Small intestine (tissue), 7 donors: ENCODE data around the gene CCNT2. TPM values are rescaled to one million over a fixed set of nuclear protein-coding genes. Genes with fewer than 3 reads are reported as not detected.
A peak's percentile ranks its signal among the peaks of the same experiment; 100 is the strongest.

Experiments
- DNase-seq, 2 donors: peaks; one replicate each; pipeline versions ENCODE4 v3.0.0 to v3.0.0-alpha.2; 2013
- FAIRE-seq: peaks from 2 replicates; lab custom pipeline; 2012; peaks lifted over from hg19 to GRCh38; lab: Jason Lieb, UNC
- H3K27ac ChIP-seq, 3 donors: one replicate each; pipeline ENCODE4 v1.5.1; 2013; ENCODE audit warnings: low read length in 2 of 3, mild to moderate bottlenecking in 2 of 3, control low read depth in 1 of 3, inconsistent platforms in 1 of 3, low read depth in 1 of 3, moderate library complexity in 1 of 3
- H3K27me3 ChIP-seq, 3 donors: one replicate each; pipeline ENCODE4 v1.6.1; 2013; ENCODE audit warnings: low read length in 3 of 3, inconsistent platforms in 1 of 3; ENCODE audit not compliant: control insufficient read depth in 3 of 3, insufficient read depth in 3 of 3
- H3K36me3 ChIP-seq, 3 donors: one replicate each; pipeline ENCODE4 v1.6.1; 2013; ENCODE audit warnings: low read length in 3 of 3, inconsistent platforms in 1 of 3, low read depth in 1 of 3, mild to moderate bottlenecking in 1 of 3, moderate library complexity in 1 of 3; ENCODE audit not compliant: control insufficient read depth in 3 of 3, insufficient read depth in 2 of 3
- H3K4me1 ChIP-seq, 3 donors: one replicate each; pipeline ENCODE4 v1.6.1; 2013; ENCODE audit warnings: low read length in 2 of 3, inconsistent platforms in 1 of 3, low read depth in 1 of 3, mild to moderate bottlenecking in 1 of 3, moderate library complexity in 1 of 3; ENCODE audit not compliant: control insufficient read depth in 3 of 3, insufficient read depth in 2 of 3
- H3K4me3 ChIP-seq, 3 donors: one replicate each; pipeline ENCODE4 v1.5.1; 2013; ENCODE audit warnings: low read length in 3 of 3, control low read depth in 1 of 3, inconsistent platforms in 1 of 3, low read depth in 1 of 3, mild to moderate bottlenecking in 1 of 3, moderate library complexity in 1 of 3
- H3K9me3 ChIP-seq, 2 donors: one replicate each; pipeline ENCODE4 v1.6.1; 2013; ENCODE audit warnings: low read depth in 1 of 2, low read length in 1 of 2; ENCODE audit not compliant: control insufficient read depth in 2 of 2, insufficient read depth in 1 of 2
- WGBS, 3 donors: extraction: QIAGEN DNeasy Blood & Tissue Kit; methylation state at CpG; one replicate each; pipeline ENCODE4 v1.1.7; 2013; 5-methylcytosine and 5-hydroxymethylcytosine counted together
- polyA plus RNA-seq, 4 donors: library from polyadenylated mRNA; stranded (reverse) in 3 of 4; unstranded in 1 of 4; fragments of 200-250 nt in 3 of 4; fragments of 120-200 nt in 1 of 4; gene quantifications; one replicate each; pipeline versions ENCODE4 v1.2.1 to v1.2.3, GENCODE V29; 2013
- donor health status: healthy with polysubstance abuse.
- donor health status: control.
- donor health status: control.
- donor health status: Bipolar disorder and iron deficiency.
- donor health status: healthy.

Gene CCNT2
- polyA plus RNA-seq, 4 donors = 5.4 to 41.5 (median 9.3) TPM

GRCh38 chr2:134926231-134926931 is 7.8 kb downstream of the CCNT2 start:
- Histone ChIP-seq H3K4me1 (peaks cover 5 to 10% (median 7%) of the 10 kb centered on the region in 3 donors), H3K36me3 (peaks cover 0 to 18% (median 2%) of the 10 kb centered on the region in 3 donors), H3K9me3 (no peaks in the 10 kb centered on the region), H3K27ac (no peak overlapping the region), H3K4me3 (no peak overlapping the region), H3K27me3 (no peaks in the 10 kb centered on the region)
- DNase-seq (no peak), FAIRE-seq (no peak)
- 63 to 70% (median 70%) methylated on average over 3 of the region's 3 CpGs for WGBS, 3 donors

- WGBS, 3 donors = 87 to 90% (median 88%) methylated on average over 3 of the region's 3 CpGs
- Histone ChIP-seq H3K27me3 (no peaks in the 10 kb centered on the region), H3K36me3 (peaks cover 0 to 23% (median 3%) of the 10 kb centered on the region in 3 donors), H3K4me3 (no peak overlapping the region), H3K9me3 (no peaks in the 10 kb centered on the region), H3K4me1 (peaks cover 5 to 10% (median 7%) of the 10 kb centered on the region in 3 donors), H3K27ac (no peak overlapping the region)
- FAIRE-seq = no peak
- no peak for DNase-seq
Measured at GRCh38 chr2:134927195-134927594, 8.6 kb downstream of the CCNT2 start.

DNA sequence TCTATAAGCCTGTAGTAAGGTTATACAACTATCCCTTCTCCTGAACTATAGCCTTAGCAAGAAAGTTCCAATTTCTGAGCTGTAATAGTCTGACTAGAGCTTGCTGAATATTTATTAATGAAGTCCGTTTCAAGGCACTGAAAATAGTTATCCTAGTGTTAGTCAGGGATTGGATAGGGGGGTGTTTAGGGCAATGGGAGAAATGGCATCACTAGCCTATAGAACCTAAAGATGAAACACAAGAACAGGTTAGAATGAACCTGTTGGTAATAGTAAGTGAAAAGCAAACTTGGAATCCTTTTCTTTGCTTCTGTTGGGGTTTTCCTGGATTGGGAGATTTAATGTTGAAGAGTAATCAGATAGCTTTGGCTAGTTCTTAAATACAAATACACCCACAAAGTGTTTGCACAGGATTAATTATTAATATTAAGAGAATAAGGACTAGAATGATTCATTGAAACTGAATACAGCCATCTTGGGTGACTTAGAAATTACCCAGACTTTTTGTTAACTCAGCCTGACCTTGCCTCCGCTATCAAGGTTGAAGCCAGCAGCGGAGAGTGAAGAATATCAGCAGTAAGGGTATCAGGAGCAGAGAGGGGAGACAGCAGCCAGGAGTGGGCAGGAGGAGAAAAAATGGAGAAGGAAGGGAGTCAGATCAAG is 14.4 kb downstream of the CCNT2 start:
- 30 to 72% (median 47%) methylated on average over 3 of the region's 3 CpGs for WGBS, 3 donors

GRCh38 chr2:134933732-134934131 is 15.1 kb downstream of the CCNT2 start:
- Histone ChIP-seq H3K4me1 (peaks cover 0 to 2% (median 0%) of the 10 kb centered on the region in 3 donors), H3K27ac (no peak overlapping the region), H3K27me3 (no peaks in the 10 kb centered on the region), H3K4me3 (no peak overlapping the region), H3K9me3 (no peaks in the 10 kb centered on the region), H3K36me3 (peaks cover 0 to 20% (median 3%) of the 10 kb centered on the region in 3 donors)
- DNase-seq (no peak), FAIRE-seq (no peak)
- 84 to 100% (median 93%) methylated on average over 1 of the region's 1 CpG for WGBS, 3 donors

More for the DNA sequence above, 14.4 kb downstream of the CCNT2 start:
- Histone ChIP-seq H3K27me3 (no peaks in the 10 kb centered on the region), H3K4me1 (peaks cover 0 to 2% (median 0%) of the 10 kb centered on the region in 3 donors), H3K9me3 (no peaks in the 10 kb centered on the region), H3K27ac (peak overlapping the region in 2 of 3 donors; percentile 68 to 88), H3K4me3 (no peak overlapping the region), H3K36me3 (peaks cover 0 to 24% (median 3%) of the 10 kb centered on the region in 3 donors)
- FAIRE-seq = no peak
- DNase-seq = peak in 1 of 2 donors; percentile 54

- Histone ChIP-seq H3K4me1 (peaks cover 0 to 2% (median 0%) of the 10 kb centered on the region in 3 donors), H3K36me3 (peaks cover 0 to 19% (median 3%) of the 10 kb centered on the region in 3 donors), H3K27me3 (no peaks in the 10 kb centered on the region), H3K27ac (no peak overlapping the region), H3K4me3 (no peak overlapping the region), H3K9me3 (no peaks in the 10 kb centered on the region)
- no peak for FAIRE-seq
- DNase-seq = no peak
- 50 to 65% (median 58%) methylated on average over 2 of the region's 2 CpGs for WGBS, 3 donors
Measured at GRCh38 chr2:134934150-134934549, 15.5 kb downstream of the CCNT2 start.

GRCh38 chr2:134934641-134935040 is 16.0 kb downstream of the CCNT2 start:
- FAIRE-seq = no peak
- 0 to 6% (median 6%) methylated on average over 1 of the region's 1 CpG for WGBS, 3 donors
- DNase-seq = peak in 1 of 2 donors; percentile 41
- Histone ChIP-seq H3K9me3 (no peaks in the 10 kb centered on the region), H3K4me3 (no peak overlapping the region), H3K27me3 (no peaks in the 10 kb centered on the region), H3K4me1 (peaks cover 0 to 2% (median 0%) of the 10 kb centered on the region in 3 donors), H3K36me3 (peaks cover 2 to 18% (median 3%) of the 10 kb centered on the region in 3 donors), H3K27ac (peak overlapping the region in 1 of 3 donors; percentile 11)

- WGBS, 3 donors = 60 to 70% (median 60%) methylated on average over 4 of the region's 4 CpGs
- no peaks in the 10 kb centered on the region for H3K27me3 ChIP-seq
- no peak overlapping the region for H3K27ac ChIP-seq
- H3K4me3 ChIP-seq = no peak overlapping the region
- FAIRE-seq = no peak
- H3K36me3 ChIP-seq = peaks cover 6 to 17% (median 12%) of the 10 kb centered on the region in 3 donors
- no peak for DNase-seq
- no peaks in the 10 kb centered on the region for H3K9me3 ChIP-seq
- H3K4me1 ChIP-seq = peaks cover 0 to 2% (median 0%) of the 10 kb centered on the region in 3 donors
Measured at GRCh38 chr2:134936691-134937090, 18.1 kb downstream of the CCNT2 start.

- FAIRE-seq = no peak
- Histone ChIP-seq H3K36me3 (peaks cover 2 to 25% (median 13%) of the 10 kb centered on the region in 3 donors), H3K27me3 (no peaks in the 10 kb centered on the region), H3K4me3 (no peak overlapping the region), H3K4me1 (no peaks in the 10 kb centered on the region), H3K9me3 (no peaks in the 10 kb centered on the region), H3K27ac (no peak overlapping the region)
- DNase-seq = no peak
- WGBS, 3 donors = 77 to 95% (median 89%) methylated on average over 2 of the region's 2 CpGs
Measured at GRCh38 chr2:134943540-134943939, 24.9 kb downstream of the CCNT2 start.
